GM21515 (cell line): Measurements from ENCODE around the gene PPP2R2C.

Experiments
- ATAC-seq: cut with Tn5 transposase; IDR thresholded peaks from one replicate; pipeline ENCODE4 v1.9.1; 2021; ENCODE audit not compliant: unreplicated experiment

The PPP2R2C gene

GRCh38 chr4:6469898-6470501 lies 2.4 kb downstream of the PPP2R2C start:
- ATAC-seq = no peak

- no peak for ATAC-seq
These were observed 3.3 kb downstream of the PPP2R2C start for GRCh38 chr4:6469144-6469543.

DNA sequence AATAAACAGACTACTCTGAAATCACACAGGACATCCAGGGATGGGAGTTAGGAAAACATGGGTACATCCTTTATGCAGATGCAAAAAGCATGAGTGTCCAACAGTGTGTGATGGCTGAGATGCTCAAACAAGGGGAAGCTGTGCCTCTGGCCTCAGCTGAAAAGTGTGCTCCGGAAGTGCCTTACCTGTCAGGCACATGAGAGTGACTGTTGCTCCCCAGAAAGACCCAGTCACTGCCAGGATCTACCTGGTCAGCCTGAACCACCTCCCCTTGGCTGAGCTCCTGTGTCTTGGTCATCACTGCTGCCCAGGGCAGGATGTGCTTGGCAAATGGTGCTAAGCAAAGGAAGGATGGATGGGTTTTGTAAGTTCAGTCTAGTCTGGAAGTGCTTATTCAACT lies 4.0 kb downstream of the PPP2R2C start:
- no peak for ATAC-seq

DNA sequence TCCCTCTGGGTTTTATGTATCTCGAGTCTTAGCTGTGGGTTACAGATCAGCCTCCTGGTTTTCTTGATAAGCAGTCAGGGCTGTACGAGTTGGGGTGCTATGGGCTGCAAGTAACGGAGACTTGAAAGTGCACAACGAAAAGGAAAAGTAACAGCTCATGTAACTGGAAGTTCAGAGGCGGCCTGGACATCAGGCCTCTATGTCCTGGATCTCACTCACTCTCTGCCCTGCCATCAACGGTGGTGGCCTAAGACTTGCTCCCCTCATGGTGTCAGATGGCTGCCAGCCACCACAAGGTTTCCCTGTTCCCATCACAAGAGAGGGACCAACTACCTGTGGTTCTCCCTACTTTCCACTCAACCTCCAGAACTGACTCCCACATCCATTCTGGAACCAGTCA lies 4.8 kb downstream of the PPP2R2C start:
- no peak for ATAC-seq

- ATAC-seq = no peak
These were observed 5.5 kb downstream of the PPP2R2C start for GRCh38 chr4:6466756-6467381.

GRCh38 chr4:6465955-6466354 lies 6.5 kb downstream of the PPP2R2C start:
- ATAC-seq = no peak

DNA sequence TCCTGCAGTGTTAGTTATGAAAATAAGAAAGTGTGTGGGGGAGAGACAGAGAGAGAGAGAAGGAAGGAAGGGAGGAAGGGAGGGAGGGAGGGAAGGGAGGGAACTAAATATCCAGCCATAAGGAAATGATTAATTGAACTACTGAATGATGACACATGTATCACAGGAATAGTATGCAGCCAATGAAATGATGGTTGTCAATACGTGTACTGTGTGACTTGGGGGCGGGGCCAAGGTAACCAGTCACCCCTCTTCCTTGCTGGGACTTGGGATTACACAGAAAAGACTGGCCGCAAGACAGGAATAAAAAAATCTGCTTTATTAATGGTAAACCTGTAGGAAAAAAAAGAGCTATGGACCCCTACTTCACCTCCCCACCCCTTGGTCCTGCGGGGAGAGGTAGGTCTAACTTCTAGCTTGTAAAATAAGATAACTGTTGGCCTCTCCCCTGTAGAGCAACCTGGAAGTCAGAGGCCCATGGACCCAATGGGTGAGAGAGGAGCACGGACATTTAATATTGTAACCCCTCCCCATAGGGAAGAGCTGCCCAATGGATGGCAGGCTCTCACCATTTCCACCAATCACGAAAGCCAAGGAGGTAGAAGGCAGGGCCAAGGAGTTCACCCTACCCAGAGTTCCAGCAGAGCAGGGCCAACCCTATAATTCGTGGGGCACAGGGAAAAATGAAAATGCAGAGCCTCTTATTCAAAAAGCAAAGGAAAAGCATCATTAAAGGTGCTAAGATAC lies 7.4 kb downstream of the PPP2R2C start:
- ATAC-seq = no peak

DNA sequence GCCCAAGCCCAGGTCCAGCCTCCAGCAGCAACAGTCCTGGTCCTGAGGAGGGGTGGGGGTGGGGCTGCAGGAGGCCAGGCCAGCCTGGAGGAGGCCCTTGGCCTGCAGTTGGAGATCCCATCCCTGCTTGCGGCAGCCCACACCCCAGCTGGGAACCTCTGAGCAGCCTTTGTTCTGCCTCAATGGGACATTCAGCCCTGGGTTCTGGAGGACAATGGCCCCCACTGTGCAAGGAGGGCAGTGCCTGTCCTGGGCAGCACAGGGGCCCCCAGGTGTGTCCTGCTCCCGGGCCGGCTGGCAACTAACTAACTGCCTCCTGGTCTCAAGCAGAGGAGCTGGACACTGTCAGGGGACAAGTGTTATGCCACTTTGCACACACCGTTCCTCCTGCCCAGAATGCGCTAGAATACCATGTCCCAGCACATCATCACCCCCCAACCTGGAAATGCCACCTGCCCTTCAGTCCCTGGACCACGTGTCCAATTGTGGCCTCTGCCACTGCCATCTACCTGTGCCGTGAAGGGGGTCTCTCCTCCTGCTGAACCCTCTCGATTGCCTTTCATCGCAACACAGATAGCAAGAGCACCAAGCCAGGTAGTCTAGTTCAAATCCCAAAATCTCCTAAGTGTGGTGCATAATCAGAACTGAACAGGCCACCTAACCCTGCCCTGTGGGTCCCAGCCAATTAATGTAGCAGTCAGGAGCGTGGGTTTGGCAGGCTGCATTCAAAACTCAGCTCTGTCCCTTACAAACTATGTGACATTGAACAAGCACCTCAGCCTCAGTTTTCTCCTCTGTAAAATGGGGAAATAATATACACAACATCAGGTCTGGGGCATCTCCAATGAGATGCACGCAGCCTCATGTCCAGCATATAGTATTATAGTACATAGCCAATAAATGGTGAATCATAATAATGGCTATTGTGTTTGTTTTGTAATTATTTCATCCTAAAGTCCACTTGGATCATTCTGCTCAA lies 8.8 kb downstream of the PPP2R2C start:
- ATAC-seq = no peak

DNA sequence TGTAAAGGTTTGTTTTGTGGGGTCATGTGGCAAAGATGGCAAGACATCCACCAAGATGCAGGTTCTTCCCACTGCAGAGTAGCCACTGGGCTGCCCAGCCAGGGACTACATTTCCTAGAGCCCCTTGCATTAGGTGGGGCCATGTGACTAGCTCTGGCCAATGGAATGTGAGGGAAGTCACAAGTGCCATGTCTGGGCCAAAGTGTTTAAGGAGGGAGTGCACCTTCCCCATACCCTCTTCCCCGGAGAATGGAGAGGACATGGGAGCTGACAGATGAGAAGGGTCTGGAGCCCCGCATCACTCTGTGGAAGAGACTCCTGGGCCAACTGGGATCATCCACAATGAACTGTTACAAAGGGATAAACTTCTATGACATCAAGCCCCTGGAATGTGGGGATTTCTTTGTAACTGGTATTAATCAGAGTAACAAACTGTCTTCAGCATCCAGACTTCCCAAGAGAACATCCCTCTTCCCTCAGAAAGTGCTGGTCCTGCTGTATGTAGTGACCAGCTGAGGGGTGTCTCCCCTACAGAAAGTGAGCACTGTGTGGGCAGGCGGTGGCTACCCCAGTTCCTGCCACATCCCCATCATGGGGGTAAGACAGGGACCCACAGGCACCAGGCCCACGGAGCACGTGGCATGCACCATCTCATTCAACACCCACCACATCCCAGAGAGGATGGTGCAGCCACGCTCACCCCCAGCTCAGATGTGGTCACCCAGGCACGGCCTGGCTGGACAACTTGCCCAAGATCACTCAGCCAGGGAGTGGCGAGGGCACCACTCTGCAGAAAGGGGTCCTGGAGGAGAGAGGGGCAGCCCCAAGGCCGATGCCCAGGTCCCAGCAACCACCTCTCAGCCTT lies 10.9 kb downstream of the PPP2R2C start:
- no peak for ATAC-seq

DNA sequence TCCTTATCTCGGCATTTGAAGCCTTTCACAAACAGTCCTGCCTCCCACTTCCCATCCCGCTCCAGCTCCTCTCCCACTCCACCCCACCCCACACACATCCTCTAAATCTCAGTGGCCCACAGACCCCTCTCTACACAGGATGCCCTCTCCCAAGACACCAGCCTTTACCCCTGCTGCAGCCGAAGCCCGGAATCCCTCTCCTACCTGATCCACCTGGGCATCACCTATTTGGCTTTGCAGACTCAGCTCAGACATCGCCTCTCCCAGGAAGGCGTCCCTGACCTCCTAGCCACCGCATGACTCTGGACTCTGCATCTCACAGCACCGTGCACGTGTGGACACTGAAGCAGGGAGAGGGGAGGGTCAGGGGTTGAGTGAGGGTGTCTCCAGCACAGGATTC lies 11.5 kb downstream of the PPP2R2C start:
- no peak for ATAC-seq

DNA sequence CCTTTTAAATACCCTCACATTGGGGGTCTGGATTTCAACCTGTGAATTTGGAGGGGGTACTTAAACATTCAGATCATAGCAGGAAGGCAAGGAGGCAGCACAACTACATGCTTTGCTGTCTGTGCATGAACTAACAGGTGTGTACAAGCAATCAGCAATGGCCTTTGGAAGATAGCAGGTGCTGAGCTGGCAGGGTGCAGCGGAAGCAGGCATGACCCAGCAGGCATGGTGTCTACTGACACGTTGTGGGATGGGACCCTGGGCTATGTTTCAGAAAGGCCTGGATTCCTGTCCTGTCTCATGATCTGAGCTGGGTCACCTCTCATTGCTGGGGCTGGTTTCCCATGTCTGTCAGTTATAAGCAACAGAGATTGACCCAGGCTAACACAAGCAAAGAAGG lies 13.9 kb downstream of the PPP2R2C start:
- ATAC-seq = no peak

DNA sequence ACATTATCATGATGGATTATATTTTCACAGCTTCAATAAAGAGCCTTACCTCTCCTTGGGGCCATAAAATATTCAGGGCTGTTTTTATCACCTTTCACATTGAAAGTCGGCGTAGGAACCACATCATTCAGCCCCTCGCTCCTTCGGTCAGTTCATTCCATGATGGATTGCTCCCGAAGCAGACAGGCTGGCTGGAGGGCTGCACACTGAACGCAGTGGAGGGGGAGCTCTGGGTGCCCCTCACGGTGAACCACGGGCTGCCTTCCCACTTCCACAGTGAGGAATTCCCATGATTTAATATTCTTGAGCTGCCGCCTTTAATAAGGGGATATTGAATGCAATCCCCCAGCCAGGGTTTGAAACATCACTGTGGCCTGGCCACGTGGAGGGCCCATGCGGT lies 16.0 kb downstream of the PPP2R2C start:
- ATAC-seq = no peak

DNA sequence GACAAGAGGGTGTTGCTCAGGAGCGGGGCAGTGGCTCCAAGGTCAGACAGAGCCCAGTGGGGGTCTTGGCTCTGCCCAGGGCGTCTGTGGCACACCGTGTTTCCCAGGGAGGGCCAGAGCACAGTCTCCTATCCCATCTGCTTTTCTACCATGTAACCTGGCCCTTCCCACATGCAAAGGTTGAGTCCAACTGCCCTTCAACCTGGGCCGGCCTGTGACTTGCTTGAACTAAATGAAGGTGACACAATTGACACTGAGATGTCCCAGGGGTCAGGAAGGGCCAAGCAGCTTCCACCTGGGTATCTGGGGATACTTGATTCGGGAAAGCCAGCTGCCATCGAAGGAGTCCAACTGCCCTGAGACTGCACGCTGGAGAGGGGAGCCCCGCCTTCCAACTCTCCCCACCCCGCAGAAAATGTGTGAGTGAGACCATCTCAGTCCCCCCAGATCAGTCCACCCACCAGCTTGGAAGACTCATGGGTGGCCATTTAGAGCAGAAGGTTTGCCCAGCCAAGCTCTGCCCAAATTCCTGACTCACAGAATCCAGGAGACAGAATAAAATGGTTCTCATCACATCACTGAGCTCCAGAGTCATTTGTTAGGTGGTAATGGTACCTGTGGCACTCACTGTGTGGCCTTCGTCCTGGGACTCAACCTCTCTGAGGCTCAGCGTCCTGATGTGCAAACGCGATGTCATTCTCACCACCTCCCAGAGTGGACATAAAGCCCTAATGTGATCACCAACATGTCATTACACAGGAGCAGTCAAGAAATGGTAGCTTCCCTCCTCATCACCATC lies 18.1 kb downstream of the PPP2R2C start:
- no peak for ATAC-seq

GRCh38 chr4:6453688-6453990 lies 18.8 kb downstream of the PPP2R2C start:
- ATAC-seq = no peak

GRCh38 chr4:6452897-6453687 lies 19.3 kb downstream of the PPP2R2C start:
- no peak for ATAC-seq

DNA sequence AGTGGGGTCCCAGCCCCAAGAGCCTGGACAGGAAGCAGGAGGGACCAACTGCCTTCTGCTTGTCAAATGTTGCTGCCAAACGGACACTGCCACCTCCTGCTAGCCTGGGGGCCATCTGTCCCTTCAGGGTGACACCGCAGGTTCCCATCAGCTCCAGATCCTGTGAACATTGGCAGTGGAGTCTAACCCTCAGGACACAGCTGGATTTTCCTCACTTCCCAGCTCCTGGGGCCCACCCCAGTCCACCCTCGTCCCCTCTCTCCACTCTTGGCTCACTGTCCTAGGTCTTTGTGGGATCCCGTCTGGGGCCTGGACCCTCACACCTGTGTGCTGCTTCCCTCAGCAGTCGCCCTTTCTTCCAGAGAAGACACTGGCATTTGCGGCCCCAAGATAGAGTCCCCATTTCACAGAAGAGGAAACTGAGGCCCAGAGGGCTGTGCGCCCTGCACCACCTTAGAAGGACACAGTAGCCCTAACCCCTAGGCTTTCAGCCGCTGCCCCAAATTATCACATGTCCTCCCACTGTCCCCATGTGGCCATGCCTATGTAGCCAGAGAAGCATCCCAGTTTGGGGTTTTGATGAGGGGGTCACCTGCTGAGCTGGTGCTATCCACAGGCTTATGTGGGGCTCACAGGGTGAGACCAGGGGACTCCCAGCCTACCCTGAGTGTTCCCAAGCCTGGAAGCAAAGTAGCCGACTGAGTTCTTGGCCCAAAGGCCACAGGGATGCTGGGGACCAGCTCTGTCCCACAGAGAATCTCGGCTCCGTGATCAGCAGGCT lies 20.1 kb downstream of the PPP2R2C start:
- ATAC-seq = no peak

DNA sequence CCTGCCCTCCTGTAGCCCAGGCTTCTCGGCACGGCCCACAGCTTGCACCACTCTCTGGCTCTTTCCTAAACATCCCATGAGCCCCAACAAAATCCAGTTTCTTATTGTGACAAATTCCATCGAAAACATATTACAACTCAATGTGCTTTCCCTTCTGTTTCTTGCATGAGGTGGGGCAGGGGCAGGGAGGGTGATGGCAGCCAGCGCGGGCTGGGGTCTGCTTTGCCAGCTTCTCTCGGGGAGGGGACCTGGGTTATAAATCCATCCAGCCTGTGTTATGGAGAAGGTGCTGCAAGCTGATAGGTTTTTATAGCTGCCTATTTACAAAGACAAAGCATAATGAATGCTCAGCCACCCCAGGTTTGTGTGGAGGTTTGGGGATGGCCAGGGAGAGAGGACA lies 21.1 kb downstream of the PPP2R2C start:
- no peak for ATAC-seq

- no peak for ATAC-seq
These were observed 21.7 kb downstream of the PPP2R2C start for GRCh38 chr4:6450709-6451108.
